K562 (cell line): ENCODE measurements around the gene OR1J1. TPM values are rescaled to one million over a fixed set of nuclear protein-coding genes. Genes with fewer than 3 reads are reported as not detected.

ENCODE experiments used
- CBX1 ChIP-seq: sonication (generic); IDR thresholded peaks from 2 replicates; pipeline ENCODE4 v1.6.1; 2016; ENCODE audit warnings: antibody characterized with exemption, low read depth, mild to moderate bottlenecking
- FOXJ3 ChIP-seq: sonication (generic); formaldehyde crosslinking; IDR thresholded peaks from 2 replicates; pipeline ENCODE4 v1.4.0; 2020; ENCODE audit warnings: mild to moderate bottlenecking, missing genetic modification reagents
- HLTF ChIP-seq: fragments of 450-650 bp; IDR thresholded peaks from 2 replicates; pipeline ENCODE4 v1.6.1; 2016
- HMG20B ChIP-seq: fragments of 250-450 bp; sonication (Bioruptor Pico); IDR thresholded peaks from 2 replicates; pipeline ENCODE4 v1.5.0; 2021; ENCODE audit warnings: mild to moderate bottlenecking
- HMGXB4 ChIP-seq: sonication (generic); formaldehyde crosslinking; IDR thresholded peaks from 2 replicates; pipeline ENCODE4 v1.8.1; 2023; ENCODE audit warnings: mild to moderate bottlenecking, missing genetic modification reagents
- KLF1 ChIP-seq: fragments of 450-650 bp; IDR thresholded peaks from 2 replicates; pipeline ENCODE4 v1.6.1; 2016; ENCODE audit warnings: missing genetic modification characterization, missing compliant biosample characterization
- KLF6 ChIP-seq: fragments of 250-450 bp; sonication (Bioruptor Pico); IDR thresholded peaks from 2 replicates; pipeline ENCODE4 v1.4.0; 2020; ENCODE audit warnings: mild to moderate bottlenecking, moderate library complexity, borderline replicate concordance
- LARP7 ChIP-seq: fragments of 450-650 bp; IDR thresholded peaks from 2 replicates; pipeline ENCODE4 v1.6.1; 2016
- MAFF ChIP-seq: IDR thresholded peaks from 2 replicates; pipeline ENCODE4 v1.6.1; 2012; ENCODE audit warnings: low read length, improper control_type of control experiment
- MCM3 ChIP-seq: fragments of 450-650 bp; IDR thresholded peaks from 2 replicates; pipeline ENCODE4 v1.6.1; 2016
- NR2C1 ChIP-seq, 2 experiments: fragments of 450-650 bp; IDR thresholded peaks; 2 replicates each; pipeline ENCODE4 v1.6.1; 2017; ENCODE audit warnings: mild to moderate bottlenecking in 2 of 2, antibody characterized with exemption in 1 of 2, inconsistent platforms in 1 of 2, missing compliant biosample characterization in 1 of 2, missing genetic modification characterization in 1 of 2
- NR4A1 ChIP-seq, 2 experiments: fragments of 250-450 bp in 1 of 2; fragments of 450-650 bp in 1 of 2; sonication (Bioruptor Pico) in 1 of 2; IDR thresholded peaks; 2 replicates each; pipeline versions ENCODE4 v1.4.0 to v1.6.1; 2016 to 2020; ENCODE audit warnings: mild to moderate bottlenecking in 2 of 2, missing compliant biosample characterization in 1 of 2, missing genetic modification characterization in 1 of 2, moderate library complexity in 1 of 2
- NRF1 ChIP-seq, 2 experiments: fragments of 450-650 bp; IDR thresholded peaks in 1 of 2; conservative IDR thresholded peaks in 1 of 2; 2 replicates each; pipeline ENCODE4 v1.6.1; 2014; ENCODE audit warnings: mild to moderate bottlenecking in 2 of 2
- PHB2 ChIP-seq: fragments of 450-650 bp; IDR thresholded peaks from 2 replicates; pipeline ENCODE4 v1.6.1; 2017; ENCODE audit warnings: low read depth
- PTTG1 ChIP-seq: fragments of 450-650 bp; IDR thresholded peaks from 2 replicates; pipeline ENCODE4 v1.6.1; 2016; ENCODE audit warnings: low read depth, mild to moderate bottlenecking, missing genetic modification characterization, missing compliant biosample characterization
- RAD21 ChIP-seq, 2 experiments: fragments of 250-450 bp in 1 of 2; fragments of 450-650 bp in 1 of 2; sonication (Bioruptor Pico) in 1 of 2; formaldehyde crosslinking in 1 of 2; IDR thresholded peaks in 1 of 2; conservative IDR thresholded peaks in 1 of 2; 2 replicates each; pipeline versions ENCODE4 v1.4.0 to v1.8.0; 2020 to 2022; ENCODE audit warnings: mild to moderate bottlenecking in 2 of 2, moderate library complexity in 1 of 2
- RBM34 ChIP-seq: fragments of 200-400 bp; formaldehyde crosslinking; IDR thresholded peaks from 2 replicates; pipeline ENCODE4 v1.6.1; 2018; ENCODE audit warnings: low read length, borderline replicate concordance; ENCODE audit not compliant: insufficient read depth
- RNF219 ChIP-seq: fragments of 250-450 bp; sonication (Bioruptor Pico); IDR thresholded peaks from 2 replicates; pipeline ENCODE4 v1.5.0; 2022; ENCODE audit warnings: mild to moderate bottlenecking
- SMARCA5 ChIP-seq: fragments of 450-650 bp; IDR thresholded peaks from 2 replicates; pipeline ENCODE4 v1.6.1; 2016
- SPI1 ChIP-seq: IDR thresholded peaks from 2 replicates; pipeline ENCODE4 v1.6.1; 2011; ENCODE audit warnings: low read depth, low read length, control low read depth, borderline replicate concordance
- TCF7L2 ChIP-seq: fragments of 150-350 bp; IDR thresholded peaks from 2 replicates; pipeline ENCODE4 v1.6.1; 2016; ENCODE audit warnings: low read depth, mild to moderate bottlenecking, low read length, moderate library complexity
- TFAP4 ChIP-seq: sonication (generic); formaldehyde crosslinking; IDR thresholded peaks from 2 replicates; pipeline ENCODE4 v1.8.0; 2022; ENCODE audit warnings: missing genetic modification reagents, mild to moderate bottlenecking, moderate library complexity, borderline replicate concordance
- ZNF197 ChIP-seq: fragments of 200-800 bp; sonication (Bioruptor generic); IDR thresholded peaks from 2 replicates; pipeline ENCODE4 v1.6.1; 2016; ENCODE audit warnings: low read depth, missing genetic modification characterization, missing compliant biosample characterization
- ZNF347 ChIP-seq: fragments of 450-650 bp; formaldehyde crosslinking; IDR thresholded peaks from 2 replicates; pipeline ENCODE4 v1.4.0; 2020; ENCODE audit warnings: low read depth, mild to moderate bottlenecking, moderate library complexity
- ZNF444 ChIP-seq: fragments of 250-450 bp; sonication (Bioruptor Pico); IDR thresholded peaks from 2 replicates; pipeline ENCODE4 v1.4.0; 2020; ENCODE audit warnings: mild to moderate bottlenecking, moderate library complexity
- ZNF561 ChIP-seq: fragments of 450-650 bp; formaldehyde crosslinking; conservative IDR thresholded peaks from 2 replicates; pipeline ENCODE4 v1.4.0; 2020; ENCODE audit warnings: mild to moderate bottlenecking, moderate library complexity
- polyA plus RNA-seq, 8 experiments: library from polyadenylated mRNA; depleted of rRNA in 4 of 8; stranded (reverse) in 5 of 8; unstranded in 3 of 8; fragments of >200 nt; fragmentation: Nextera tagmentation in 2 of 8; fragmentation: Illumina TruSeq in 1 of 8; extraction: Ambion mirVana in 2 of 8; extraction: Trizol in 1 of 8; gene quantifications; 2 replicates each; pipeline versions ENCODE4 v1.2.1 to v1.2.3, GENCODE V29; 2011 to 2014; ENCODE audit warnings: inconsistent platforms in 1 of 8, missing spikeins in 1 of 8
- total RNA-seq, 7 experiments: library from RNA; depleted of rRNA in 6 of 7; stranded (reverse); fragments of >200 nt in 6 of 7; fragmentation: Illumina TruSeq in 2 of 7; extraction: Trizol in 2 of 7; gene quantifications; 2 replicates each; pipeline versions ENCODE4 v1.2.1 to v1.2.3, GENCODE V29; 2011 to 2021; ENCODE audit warnings: low replicate concordance in 1 of 7

OR1J1 gene
- total and polyA plus RNA-seq, 9 of the 15 experiments (the other 6 are each of a cell fraction or from before 2014, with no cell fraction given), result not detected

- no peak for TF ChIP-seq NRF1 (conservative IDR thresholded peaks at IDR 0.05 in 1 of 2, IDR thresholded peaks at IDR 0.05 in 1 of 2)
- TF ChIP-seq TCF7L2, result peak; percentile 42; the same call in 1 of the 2 replicates
- TF ChIP-seq SPI1, result no peak
- no peak for TF ChIP-seq ZNF347 (CRISPR knock-in tag)
- peak; percentile 93 for TF ChIP-seq PHB2
- no peak for TF ChIP-seq RNF219
- TF ChIP-seq ZNF197, result peak; percentile 59; the same call in 1 of the 2 replicates
- no peak for TF ChIP-seq FOXJ3
- peak; percentile 100 for TF ChIP-seq HLTF
- TF ChIP-seq HMGXB4 (CRISPR knock-in tag), result no peak
- no peak for TF ChIP-seq TFAP4 (CRISPR knock-in tag)
- TF ChIP-seq NR2C1 (IDR thresholded peaks at IDR 0.05), result no peak
- no peak for TF ChIP-seq NR2C1 (tag; IDR thresholded peaks at IDR 0.05)
- no peak for TF ChIP-seq PTTG1 (tag)
- TF ChIP-seq KLF1, result no peak
- no peak for TF ChIP-seq HMG20B (CRISPR knock-in tag)
- no peak for TF ChIP-seq MCM3
- no peak for TF ChIP-seq MAFF
- no peak for TF ChIP-seq KLF6 (CRISPR knock-in tag)
- TF ChIP-seq RBM34, result no peak
- no peak for TF ChIP-seq ZNF444 (CRISPR knock-in tag)
- TF ChIP-seq NR4A1 (CRISPR knock-in tag; IDR thresholded peaks at IDR 0.05), result no peak
- TF ChIP-seq NR4A1 (tag; IDR thresholded peaks at IDR 0.05), result peak; percentile 81
- TF ChIP-seq SMARCA5, result peak; percentile 96; the same call in 1 of the 2 replicates
- TF ChIP-seq RAD21 (CRISPR knock-in tag; conservative IDR thresholded peaks at IDR 0.05 in 1 of 2, IDR thresholded peaks at IDR 0.05 in 1 of 2), result no peak
- no peak for TF ChIP-seq ZNF561
- no peak for TF ChIP-seq LARP7
- TF ChIP-seq CBX1, result no peak
Observed at GRCh38 chr9:122446819-122447484, 30.8 kb downstream of the OR1J1 start (continued).
